Activated CD8-positive, alpha-beta T cell treated with anti-CD3 and anti-CD28 coated beads for 36 hours (primary cell): ENCODE data around the gene GRID1. TPM values are rescaled to one million over a fixed set of nuclear protein-coding genes. Genes with fewer than 3 reads are reported as not detected.

Experiments
- ATAC-seq: fragments of 200-7000 bp; cut with Tn5 transposase; one replicate; pipeline ENCODE4 v1.10.0; 2021; ENCODE audit warnings: mild to moderate bottlenecking, moderate library complexity
- CTCF ChIA-PET: fragments of 350-600 bp; sonication (Branson Sonifier 250); formaldehyde crosslinking; loops from one replicate; lab custom pipeline; 2021; ENCODE audit warnings: antibody characterized with exemption; lab: Charles Lee
- POLR2A ChIA-PET: fragments of 350-600 bp; sonication (Branson Sonifier 250); formaldehyde crosslinking; loops from one replicate; lab custom pipeline; 2021; ENCODE audit warnings: antibody characterized with exemption; lab: Charles Lee
- DNase-seq: peaks from one replicate; pipeline ENCODE4 v3.0.0-alpha.2; 2020
- H3K27ac Mint-ChIP-seq: one replicate; pipeline ENCODE4 v1.8.0; 2021; ENCODE audit warnings: mild to moderate bottlenecking, mixed read lengths
- H3K27me3 Mint-ChIP-seq: one replicate; pipeline ENCODE4 v1.8.0; 2021; ENCODE audit warnings: mixed read lengths
- H3K36me3 Mint-ChIP-seq: one replicate; pipeline ENCODE4 v1.8.0; 2021; ENCODE audit warnings: low read depth, mixed read lengths
- H3K4me1 Mint-ChIP-seq: one replicate; pipeline ENCODE4 v1.8.0; 2021; ENCODE audit warnings: low read depth, mixed read lengths
- H3K4me3 Mint-ChIP-seq: one replicate; pipeline ENCODE4 v1.8.0; 2021; ENCODE audit warnings: mild to moderate bottlenecking, moderate library complexity, mixed read lengths
- H3K9me3 Mint-ChIP-seq: one replicate; pipeline ENCODE4 v1.8.0; 2021; ENCODE audit warnings: mixed read lengths
- CTCF ChIP-seq: fragments of 200-600 bp; IDR thresholded peaks from one replicate; pipeline ENCODE4 v1.8.0; 2022; ENCODE audit warnings: antibody characterized with exemption, mild to moderate bottlenecking
- intact Hi-C: fragments of 100-400 bp; cut with micrococcal nuclease; formaldehyde crosslinking; loops from one replicate; pipeline ENCODE4 v1.10.0; 2022
- total RNA-seq, 2 experiments: library from RNA; stranded (reverse); gene quantifications; one replicate each; pipeline ENCODE4 v1.2.3, GENCODE V29; 2021

GRID1 gene
- total RNA-seq, 2 experiments from 2014 or later, result not detected

GRCh38 chr10:85858776-85859515 lies 507.6 kb downstream of the GRID1 start:
- Mint-ChIP-seq H3K4me1 (no peaks in the 10 kb centered on the region), H3K9me3 (no peaks in the 10 kb centered on the region), H3K27me3 (peaks cover 10% of the 10 kb centered on the region), H3K4me3 (no peak overlapping the region), H3K36me3 (no peaks in the 10 kb centered on the region), H3K27ac (no peak overlapping the region)
- POLR2A ChIA-PET, result no interaction called here
- no peak for TF ChIP-seq CTCF
- CTCF ChIA-PET, result no interaction called here
- ATAC-seq, result no peak
- intact Hi-C loops, result no loop called here
- no peak for DNase-seq

- DNase-seq (no peak), ATAC-seq (no peak)
- Mint-ChIP-seq H3K4me3 (no peak overlapping the region), H3K4me1 (no peaks in the 10 kb centered on the region), H3K27me3 (peaks cover 10% of the 10 kb centered on the region), H3K27ac (no peak overlapping the region), H3K36me3 (no peaks in the 10 kb centered on the region), H3K9me3 (no peaks in the 10 kb centered on the region)
- CTCF ChIA-PET, result no interaction called here
- intact Hi-C loops, result no loop called here
- no peak for TF ChIP-seq CTCF
- POLR2A ChIA-PET, result no interaction called here
Measured at GRCh38 chr10:85857791-85858190, 508.8 kb downstream of the GRID1 start.

DNA sequence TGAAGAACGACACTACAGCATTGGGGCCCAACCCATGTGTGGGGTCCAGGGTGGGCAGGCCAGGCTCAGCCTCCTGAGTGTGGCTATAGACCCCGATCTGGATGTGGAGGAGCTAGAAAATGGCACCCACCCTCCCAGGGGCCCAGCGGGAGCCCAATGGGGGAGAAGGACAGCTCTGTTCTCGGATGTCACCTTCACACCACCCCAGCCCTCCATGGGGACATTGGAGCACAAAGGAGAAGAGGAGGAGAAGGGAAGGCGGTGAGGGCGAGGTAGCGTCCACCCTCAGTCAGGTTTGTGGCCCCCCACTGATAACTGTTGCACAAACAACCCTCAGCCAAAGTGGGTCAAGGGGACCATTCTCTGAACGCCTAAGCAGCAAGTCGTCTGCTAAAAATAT lies 509.3 kb downstream of the GRID1 start:
- ChIA-PET CTCF (no interaction called here), POLR2A (no interaction called here)
- ATAC-seq, result no peak

GRCh38 chr10:85851934-85852333 lies 514.7 kb downstream of the GRID1 start:
- Mint-ChIP-seq H3K4me1 (no peaks in the 10 kb centered on the region), H3K4me3 (no peak overlapping the region), H3K27me3 (no peaks in the 10 kb centered on the region), H3K36me3 (no peaks in the 10 kb centered on the region), H3K9me3 (no peaks in the 10 kb centered on the region), H3K27ac (no peak overlapping the region)
- intact Hi-C loops, result no loop called here
- DNase-seq, result no peak
- TF ChIP-seq CTCF, result no peak
- POLR2A ChIA-PET, result no interaction called here
- ATAC-seq, result no peak
- CTCF ChIA-PET, result no interaction called here

More for the DNA sequence above, 509.3 kb downstream of the GRID1 start:
- H3K4me1 Mint-ChIP-seq, result no peaks in the 10 kb centered on the region
- H3K27me3 Mint-ChIP-seq, result peaks cover 9% of the 10 kb centered on the region
- H3K36me3 Mint-ChIP-seq, result no peaks in the 10 kb centered on the region
- no peaks in the 10 kb centered on the region for H3K9me3 Mint-ChIP-seq
- H3K4me3 Mint-ChIP-seq, result no peak overlapping the region
- H3K27ac Mint-ChIP-seq, result no peak overlapping the region
- no peak for DNase-seq
- intact Hi-C loops, result no loop called here
- no peak for TF ChIP-seq CTCF

GRCh38 chr10:85851325-85851724 lies 515.3 kb downstream of the GRID1 start:
- CTCF ChIA-PET, result no interaction called here
- H3K36me3 Mint-ChIP-seq, result no peaks in the 10 kb centered on the region
- POLR2A ChIA-PET, result no interaction called here
- no peak for DNase-seq
- H3K27me3 Mint-ChIP-seq, result no peaks in the 10 kb centered on the region
- no peaks in the 10 kb centered on the region for H3K4me1 Mint-ChIP-seq
- intact Hi-C loops, result no loop called here
- H3K27ac Mint-ChIP-seq, result no peak overlapping the region
- H3K9me3 Mint-ChIP-seq, result no peaks in the 10 kb centered on the region
- no peak for TF ChIP-seq CTCF
- no peak overlapping the region for H3K4me3 Mint-ChIP-seq
- ATAC-seq, result no peak
